Suprapubic skin (tissue), 4 donors: Measurements from ENCODE around the gene ADAMTS2. TPM values are rescaled to one million over a fixed set of nuclear protein-coding genes. Genes with fewer than 3 reads are reported as not detected.
A peak's percentile ranks its signal among the peaks of the same experiment; 100 is the strongest.

Experiments
- DNase-seq, 2 donors: peaks; one replicate each; pipeline ENCODE4 v3.0.0-alpha.2; 2019; ENCODE audit warnings: low spot score in 2 of 2
- H3K27ac ChIP-seq: fragments of 200-600 bp; sonication (generic); one replicate; pipeline ENCODE4 v1.5.1; 2019
- H3K27me3 ChIP-seq: fragments of 200-600 bp; sonication (generic); one replicate; pipeline ENCODE4 v1.5.1; 2019
- H3K36me3 ChIP-seq: fragments of 200-600 bp; sonication (generic); one replicate; pipeline ENCODE4 v1.5.1; 2019
- H3K4me1 ChIP-seq: fragments of 200-600 bp; sonication (generic); one replicate; pipeline ENCODE4 v1.5.1; 2019
- H3K4me3 ChIP-seq: fragments of 200-600 bp; sonication (generic); one replicate; pipeline ENCODE4 v1.5.1; 2019; ENCODE audit warnings: mild to moderate bottlenecking
- H3K9me3 ChIP-seq: fragments of 200-600 bp; sonication (generic); one replicate; pipeline ENCODE4 v1.5.1; 2019
- CTCF ChIP-seq, 2 donors: fragments of 200-600 bp in 1 of 2; fragments of 450-650 bp in 1 of 2; sonication (generic) in 1 of 2; IDR thresholded peaks; one replicate each; pipeline ENCODE4 v1.5.1; 2016 to 2019; ENCODE audit warnings: antibody characterized with exemption in 2 of 2, mild to moderate bottlenecking in 1 of 2, moderate library complexity in 1 of 2
- EP300 ChIP-seq: sonication (generic); formaldehyde crosslinking; IDR thresholded peaks from one replicate; pipeline ENCODE4 v1.6.1; 2017; ENCODE audit warnings: antibody characterized with exemption
- POLR2A ChIP-seq, 2 donors: fragments of 450-650 bp; IDR thresholded peaks; one replicate each; pipeline ENCODE4 v1.6.1; 2017; ENCODE audit warnings: antibody characterized with exemption in 2 of 2, mild to moderate bottlenecking in 2 of 2, moderate library complexity in 2 of 2
- POLR2AphosphoS5 ChIP-seq, 3 donors: sonication (generic); formaldehyde crosslinking; IDR thresholded peaks; one replicate each; pipeline ENCODE4 v1.6.1; 2017; ENCODE audit warnings: antibody characterized with exemption in 3 of 3
- WGBS: methylation state at CpG from one replicate; pipeline ENCODE4 v1.1.5; 2018; 5-methylcytosine and 5-hydroxymethylcytosine counted together
- total RNA-seq, 4 donors: library from RNA; depleted of rRNA; stranded (reverse); fragments of >200 nt; gene quantifications; one replicate each; pipeline ENCODE4 v1.1.0, GENCODE V29; 2016

Gene ADAMTS2
- total RNA-seq, 4 donors from 2014 or later: 3.1 to 5.5 (median 4.3) TPM

- Histone ChIP-seq H3K4me1 (no peaks in the 10 kb centered on the region), H3K4me3 (no peak overlapping the region), H3K27ac (no peak overlapping the region), H3K9me3 (no peaks in the 10 kb centered on the region), H3K36me3 (peaks cover 19% of the 10 kb centered on the region), H3K27me3 (no peaks in the 10 kb centered on the region)
- TF ChIP-seq CTCF (IDR thresholded peaks at IDR 0.05) (no peak), POLR2AphosphoS5 (IDR thresholded peaks at IDR 0.05) (no peak), POLR2A (IDR thresholded peaks at IDR 0.05) (no peak), EP300 (no peak)
- DNase-seq: peak; percentile 38 to 46
- 43% methylated on average over 1 of the region's 2 CpGs for WGBS
These were observed 222.2 kb downstream of the ADAMTS2 start for GRCh38 chr5:179123109-179123426.

DNA sequence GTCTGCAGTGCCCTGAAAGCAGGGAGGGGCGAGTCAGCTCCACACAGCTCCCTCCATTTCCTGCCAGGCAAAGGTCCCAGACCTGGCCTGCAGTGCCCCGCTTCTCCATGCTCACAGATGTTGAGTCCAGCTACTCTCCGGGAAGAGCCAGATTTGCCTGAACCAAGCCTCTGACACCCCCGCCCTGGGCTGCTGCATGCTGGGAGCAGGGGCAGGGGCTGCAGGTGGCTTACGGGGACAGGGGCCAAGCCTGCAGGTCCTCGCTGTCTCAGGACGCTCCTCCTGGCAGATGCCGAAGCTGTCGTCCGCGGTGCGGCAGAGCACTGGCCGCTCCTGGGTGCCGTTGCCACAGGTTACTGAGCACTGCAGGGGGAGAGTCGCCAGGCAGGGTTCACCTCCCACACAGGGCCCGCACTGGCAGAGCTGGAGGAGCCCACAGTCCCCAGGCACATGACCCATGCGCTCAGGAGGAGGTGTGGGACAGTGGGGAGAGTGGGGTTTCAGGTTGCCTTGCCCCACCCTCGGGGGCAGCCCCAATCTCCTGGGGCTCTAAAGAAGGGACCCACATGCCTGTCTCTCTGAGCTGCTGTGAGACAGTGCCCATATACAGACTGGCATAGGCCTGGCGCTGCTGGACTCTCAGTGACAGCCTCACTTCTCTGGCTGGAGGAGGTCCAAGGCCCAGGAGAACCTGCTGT is 222.7 kb downstream of the ADAMTS2 start:
- Histone ChIP-seq H3K27ac (no peak overlapping the region), H3K4me1 (no peaks in the 10 kb centered on the region), H3K9me3 (no peaks in the 10 kb centered on the region), H3K36me3 (peaks cover 19% of the 10 kb centered on the region), H3K4me3 (no peak overlapping the region), H3K27me3 (no peaks in the 10 kb centered on the region)
- WGBS: 93% methylated on average over 6 of the region's 19 CpGs
- peak in 1 of 2 donors; percentile 66 for DNase-seq
- TF ChIP-seq CTCF (IDR thresholded peaks at IDR 0.05): no peak
- TF ChIP-seq POLR2AphosphoS5 (IDR thresholded peaks at IDR 0.05): no peak
- no peak for TF ChIP-seq EP300
- TF ChIP-seq POLR2A (IDR thresholded peaks at IDR 0.05): no peak

DNA sequence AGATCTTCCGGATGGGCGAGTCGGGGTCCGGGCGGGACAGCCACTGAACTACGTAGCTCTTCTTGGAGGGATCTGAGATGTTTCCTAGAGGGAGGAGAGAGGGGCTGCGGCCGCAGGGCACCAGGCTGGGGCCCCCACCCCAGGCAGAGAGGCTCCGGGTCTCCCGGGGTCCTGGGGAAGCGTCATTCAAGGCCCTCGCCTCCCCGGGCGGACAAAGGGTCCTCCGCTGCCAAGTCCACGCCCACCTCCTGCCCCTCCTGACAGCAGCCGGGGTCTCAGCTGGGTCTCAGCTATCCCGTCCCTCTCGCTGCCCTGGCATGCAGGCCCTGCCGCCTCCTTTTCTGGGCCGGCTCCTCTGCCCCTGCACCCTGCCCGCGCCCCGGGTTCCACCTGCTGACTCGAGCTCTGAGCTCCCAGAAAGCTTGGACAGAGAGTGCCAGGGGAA is 223.6 kb downstream of the ADAMTS2 start:
- no peaks in the 10 kb centered on the region for H3K27me3 ChIP-seq
- H3K4me1 ChIP-seq: no peaks in the 10 kb centered on the region
- TF ChIP-seq POLR2AphosphoS5 (IDR thresholded peaks at IDR 0.05) (no peak), EP300 (no peak), POLR2A (IDR thresholded peaks at IDR 0.05) (no peak), CTCF (IDR thresholded peaks at IDR 0.05) (no peak)
- WGBS: 85% methylated on average over 12 of the region's 25 CpGs
- DNase-seq: peak; percentile 45 to 71
- H3K4me3 ChIP-seq: no peak overlapping the region
- H3K36me3 ChIP-seq: peaks cover 15% of the 10 kb centered on the region
- H3K9me3 ChIP-seq: no peaks in the 10 kb centered on the region
- H3K27ac ChIP-seq: no peak overlapping the region

GRCh38 chr5:179120951-179121666 is 224.2 kb downstream of the ADAMTS2 start:
- 78% methylated on average over 66 of the region's 75 CpGs for WGBS
- Histone ChIP-seq H3K27me3 (no peaks in the 10 kb centered on the region), H3K36me3 (peaks cover 15% of the 10 kb centered on the region), H3K4me3 (no peak overlapping the region), H3K4me1 (no peaks in the 10 kb centered on the region), H3K27ac (no peak overlapping the region), H3K9me3 (no peaks in the 10 kb centered on the region)
- TF ChIP-seq POLR2AphosphoS5 (IDR thresholded peaks at IDR 0.05) (no peak), CTCF (IDR thresholded peaks at IDR 0.05) (no peak), EP300 (no peak), POLR2A (IDR thresholded peaks at IDR 0.05) (no peak)
- peak; percentile 37 to 59 for DNase-seq

GRCh38 chr5:179120421-179120861 is 224.8 kb downstream of the ADAMTS2 start:
- Histone ChIP-seq H3K4me1 (no peaks in the 10 kb centered on the region), H3K9me3 (peaks cover 5% of the 10 kb centered on the region), H3K4me3 (no peak overlapping the region), H3K36me3 (peaks cover 15% of the 10 kb centered on the region), H3K27me3 (no peaks in the 10 kb centered on the region), H3K27ac (no peak overlapping the region)
- TF ChIP-seq POLR2A (IDR thresholded peaks at IDR 0.05) (no peak), POLR2AphosphoS5 (IDR thresholded peaks at IDR 0.05) (no peak), CTCF (IDR thresholded peaks at IDR 0.05) (no peak)
- peak; percentile 42 to 54 for DNase-seq
- WGBS: 98% methylated on average over 34 of the region's 35 CpGs
